Right atrium auricular region (tissue), 2 donors: ENCODE results near the gene DCST1. TPM values are rescaled to one million over a fixed set of nuclear protein-coding genes. Genes with fewer than 3 reads are reported as not detected.

ENCODE experiments used
- DNase-seq: peaks from one replicate; pipeline ENCODE4 v3.0.0-alpha.2; 2019; ENCODE audit warnings: low spot score
- H3K27ac ChIP-seq, 2 donors: fragments of 200-600 bp; sonication (generic); 1 replicate in 1 of 2; 2 replicates in 1 of 2; pipeline ENCODE4 v1.5.1; 2016 to 2019
- H3K27me3 ChIP-seq, 2 donors: fragments of 200-600 bp; sonication (generic); one replicate each; pipeline versions ENCODE4 v1.5.1 to v1.6.0; 2017 to 2019
- H3K36me3 ChIP-seq: fragments of 200-600 bp; sonication (generic); one replicate; pipeline ENCODE4 v1.5.1; 2016
- H3K4me1 ChIP-seq, 2 donors: fragments of 200-600 bp; sonication (generic); one replicate each; pipeline versions ENCODE4 v1.5.1 to v1.6.0; 2017 to 2019
- H3K4me3 ChIP-seq, 2 donors: fragments of 200-600 bp; sonication (generic); 1 replicate in 1 of 2; 2 replicates in 1 of 2; pipeline ENCODE4 v1.5.1; 2017 to 2019; ENCODE audit warnings: mild to moderate bottlenecking in 1 of 2, moderate library complexity in 1 of 2
- H3K9me3 ChIP-seq, 2 donors: fragments of 200-600 bp; sonication (generic); one replicate each; pipeline ENCODE4 v1.5.1; 2019
- CTCF ChIP-seq, 2 donors: fragments of 200-600 bp; sonication (generic); IDR thresholded peaks; one replicate each; pipeline ENCODE4 v1.5.1; 2019; ENCODE audit warnings: antibody characterized with exemption in 2 of 2
- total RNA-seq, 2 donors: library from RNA; depleted of rRNA; stranded (reverse); fragments of >200 nt; gene quantifications; one replicate each; pipeline ENCODE4 v1.1.0, GENCODE V29; 2016

DCST1 gene
- total RNA-seq, 2 donors from 2014 or later, result not detected

GRCh38 chr1:155057104-155057503, 23.5 kb downstream of the DCST1 start:
- peaks cover 63% of the 10 kb centered on the region for H3K36me3 ChIP-seq
- no peaks in the 10 kb centered on the region for H3K9me3 ChIP-seq
- no peak overlapping the region for H3K27ac ChIP-seq
- no peaks in the 10 kb centered on the region for H3K27me3 ChIP-seq
- no peak overlapping the region for H3K4me3 ChIP-seq
- H3K4me1 ChIP-seq, result peaks cover 0 to 28% of the 10 kb centered on the region in 2 donors
- no peak for TF ChIP-seq CTCF (IDR thresholded peaks at IDR 0.05)
- DNase-seq, result no peak

GRCh38 chr1:155057788-155058211, 24.2 kb downstream of the DCST1 start:
- Histone ChIP-seq H3K4me1 (peaks cover 0 to 28% of the 10 kb centered on the region in 2 donors), H3K9me3 (no peaks in the 10 kb centered on the region), H3K27ac (no peak overlapping the region), H3K27me3 (no peaks in the 10 kb centered on the region), H3K4me3 (no peak overlapping the region), H3K36me3 (peaks cover 63% of the 10 kb centered on the region)
- no peak for DNase-seq
- no peak for TF ChIP-seq CTCF (IDR thresholded peaks at IDR 0.05)

DNA sequence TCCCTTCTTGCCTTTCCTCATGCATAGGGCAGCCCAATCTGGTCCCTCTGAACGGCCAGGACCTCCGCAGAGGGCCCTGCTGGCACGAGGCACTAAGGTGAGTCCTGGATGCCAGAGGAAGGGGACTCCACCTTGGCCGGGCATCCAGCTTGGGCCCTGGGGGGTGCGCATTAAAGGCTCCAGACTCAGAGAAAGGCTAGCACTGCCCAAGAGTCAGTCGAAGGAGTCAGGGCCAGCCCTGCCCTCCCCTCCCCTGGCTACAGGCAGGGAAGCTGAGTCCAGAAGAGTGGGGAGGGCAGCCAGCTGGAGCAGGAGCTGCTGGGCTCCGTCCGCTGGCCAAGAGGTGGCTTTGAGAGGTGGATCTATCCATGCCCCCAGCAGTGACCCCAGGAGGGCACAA, 27.1 kb downstream of the DCST1 start:
- Histone ChIP-seq H3K4me3 (no peak overlapping the region), H3K4me1 (peaks cover 0 to 33% of the 10 kb centered on the region in 2 donors), H3K27me3 (no peaks in the 10 kb centered on the region), H3K36me3 (peaks cover 49% of the 10 kb centered on the region), H3K9me3 (no peaks in the 10 kb centered on the region), H3K27ac (no peak overlapping the region)
- TF ChIP-seq CTCF (IDR thresholded peaks at IDR 0.05), result no peak
- no peak for DNase-seq

DNA sequence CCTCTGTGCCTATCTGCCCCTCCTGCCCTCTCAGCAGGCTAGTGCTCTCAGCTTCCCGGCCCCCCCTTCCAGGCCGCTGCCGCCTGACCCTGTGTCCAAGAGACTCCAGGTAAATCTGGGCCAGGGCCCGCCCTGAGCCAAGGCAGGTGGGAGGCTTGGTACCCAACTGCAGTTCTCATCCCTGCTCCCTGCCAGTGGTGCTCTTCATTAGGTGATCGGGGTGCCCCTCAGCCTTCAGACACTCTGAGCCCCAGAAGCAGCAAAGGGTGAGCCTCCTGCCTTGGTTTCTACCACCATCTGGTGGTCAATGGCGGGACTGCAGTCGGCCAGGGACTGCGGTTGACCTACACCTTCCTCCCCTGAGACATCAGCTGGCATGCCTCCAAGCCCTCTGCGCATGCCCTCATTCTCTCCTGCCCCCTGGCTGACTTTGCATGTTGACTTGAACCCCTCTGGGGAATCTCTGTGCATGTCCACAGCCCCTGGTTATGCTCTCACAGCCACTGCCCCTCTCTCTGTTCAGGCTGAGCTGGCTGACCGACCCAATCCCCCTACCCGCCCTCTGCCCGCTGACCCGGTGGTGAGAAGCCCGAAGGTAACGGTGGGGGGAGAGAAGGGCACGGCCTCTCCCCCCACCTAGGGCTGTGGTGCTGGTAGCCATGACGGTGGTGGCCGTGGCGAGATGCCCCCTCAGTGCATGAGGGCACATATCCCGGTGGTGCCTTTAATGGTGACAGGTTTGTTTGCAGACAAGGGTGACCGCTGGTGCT, 27.9 kb downstream of the DCST1 start:
- peak; percentile 100 for TF ChIP-seq CTCF (IDR thresholded peaks at IDR 0.05)
- Histone ChIP-seq H3K9me3 (no peaks in the 10 kb centered on the region), H3K36me3 (peaks cover 41% of the 10 kb centered on the region), H3K27me3 (no peaks in the 10 kb centered on the region), H3K27ac (no peak overlapping the region), H3K4me3 (no peak overlapping the region), H3K4me1 (peaks cover 0 to 33% of the 10 kb centered on the region in 2 donors)
- DNase-seq, result peak; percentile 86

GRCh38 chr1:155062151-155062686, 28.6 kb downstream of the DCST1 start:
- no peaks in the 10 kb centered on the region for H3K9me3 ChIP-seq
- H3K36me3 ChIP-seq, result peaks cover 35% of the 10 kb centered on the region
- peak overlapping the region in 1 of 2 donors; percentile 83 for H3K4me3 ChIP-seq
- H3K4me1 ChIP-seq, result peaks cover 0 to 33% of the 10 kb centered on the region in 2 donors
- DNase-seq, result no peak
- no peaks in the 10 kb centered on the region for H3K27me3 ChIP-seq
- H3K27ac ChIP-seq, result no peak overlapping the region
- TF ChIP-seq CTCF (IDR thresholded peaks at IDR 0.05), result no peak
